Subcutaneous abdominal adipose tissue (tissue), 5 donors: ENCODE measurements around the gene GPR65.
A peak's percentile ranks its signal among the peaks of the same experiment; 100 is the strongest.

ENCODE experiments used
- H3K27ac ChIP-seq: one replicate; pipeline ENCODE4 v1.7.0; 2013; ENCODE audit warnings: low read depth, mild to moderate bottlenecking, inconsistent platforms, low read length, moderate library complexity
- H3K27me3 ChIP-seq, 5 donors: one replicate each; pipeline ENCODE4 v1.7.0; 2013; ENCODE audit warnings: low read length in 5 of 5, inconsistent platforms in 1 of 5; ENCODE audit not compliant: control insufficient read depth in 5 of 5, insufficient read depth in 4 of 5
- H3K36me3 ChIP-seq, 5 donors: one replicate each; pipeline ENCODE4 v1.7.0; 2013; ENCODE audit warnings: low read length in 5 of 5; ENCODE audit not compliant: control insufficient read depth in 5 of 5, insufficient read depth in 5 of 5
- H3K4me1 ChIP-seq, 5 donors: one replicate each; pipeline ENCODE4 v1.7.0; 2013; ENCODE audit warnings: low read length in 5 of 5, mild to moderate bottlenecking in 3 of 5, moderate library complexity in 1 of 5; ENCODE audit not compliant: control insufficient read depth in 5 of 5, insufficient read depth in 5 of 5
- H3K4me3 ChIP-seq, 5 donors: one replicate each; pipeline ENCODE4 v1.7.0; 2013; ENCODE audit warnings: low read length in 5 of 5, low read depth in 1 of 5
- H3K9ac ChIP-seq, 5 donors: one replicate each; pipeline ENCODE4 v1.7.0; 2013; ENCODE audit warnings: low read length in 5 of 5, mild to moderate bottlenecking in 4 of 5, moderate library complexity in 3 of 5
- H3K9me3 ChIP-seq, 5 donors: one replicate each; pipeline ENCODE4 v1.7.0; 2013; ENCODE audit warnings: low read length in 5 of 5; ENCODE audit not compliant: control insufficient read depth in 5 of 5
- donor health status: healthy.
- donor health status: healthy.
- donor health status: healthy.
- donor health status: healthy.
- donor health status: healthy.

GPR65 gene

DNA sequence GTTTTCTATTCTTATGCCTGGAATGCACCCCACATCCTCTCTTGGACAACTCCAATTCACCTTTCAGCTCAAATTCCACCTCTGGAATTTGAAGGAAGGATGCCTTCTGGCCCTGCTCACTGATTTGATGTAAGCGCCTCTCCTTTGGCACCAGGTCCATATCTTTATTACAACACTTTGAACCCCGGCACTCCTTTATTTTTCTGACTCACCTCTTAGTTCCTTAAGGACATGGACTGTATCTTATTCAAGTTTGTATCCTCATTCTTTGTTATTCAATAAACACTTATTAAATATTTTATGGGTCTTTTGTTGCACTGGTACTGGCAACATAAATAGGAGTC lies 15.0 kb upstream of the GPR65 start:
- Histone ChIP-seq H3K4me3 (no peak overlapping the region), H3K27me3 (no peaks in the 10 kb centered on the region), H3K9ac (no peak overlapping the region), H3K9me3 (no peaks in the 10 kb centered on the region), H3K36me3 (peaks cover 6 to 13% (median 9%) of the 10 kb centered on the region in 5 donors), H3K27ac (no peak overlapping the region), H3K4me1 (peaks cover 0 to 25% (median 20%) of the 10 kb centered on the region in 5 donors)

GRCh38 chr14:87990682-87991081 lies 14.3 kb upstream of the GPR65 start:
- H3K36me3 ChIP-seq: peaks cover 6 to 9% (median 7%) of the 10 kb centered on the region in 5 donors
- H3K27ac ChIP-seq: no peak overlapping the region
- H3K4me1 ChIP-seq: peaks cover 0 to 25% (median 20%) of the 10 kb centered on the region in 5 donors
- H3K9me3 ChIP-seq: no peaks in the 10 kb centered on the region
- no peak overlapping the region for H3K4me3 ChIP-seq
- H3K9ac ChIP-seq: no peak overlapping the region
- no peaks in the 10 kb centered on the region for H3K27me3 ChIP-seq

DNA sequence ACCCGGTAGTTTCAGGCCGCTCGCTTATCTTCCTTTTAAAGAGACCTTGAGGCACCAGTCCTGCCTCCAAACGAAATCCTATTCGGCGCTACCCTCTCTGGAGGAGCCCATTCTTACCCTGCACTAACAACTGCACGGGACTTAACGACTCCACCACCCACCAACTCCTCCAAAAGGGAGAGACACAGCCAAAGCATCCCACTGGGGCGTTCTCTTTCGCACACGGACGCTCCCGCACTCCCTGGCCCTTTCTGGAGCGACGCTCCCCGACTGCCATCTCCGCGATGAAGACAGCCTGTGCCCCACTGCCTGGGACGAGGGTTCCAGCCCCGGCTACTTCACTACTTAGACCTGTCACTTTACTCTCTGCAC lies 12.6 kb upstream of the GPR65 start:
- H3K9ac ChIP-seq: peak overlapping the region; percentile 75 to 91 (median 88)
- peaks cover 0 to 25% (median 20%) of the 10 kb centered on the region in 5 donors for H3K4me1 ChIP-seq
- no peaks in the 10 kb centered on the region for H3K9me3 ChIP-seq
- peak overlapping the region; percentile 72 to 88 (median 84) for H3K4me3 ChIP-seq
- H3K36me3 ChIP-seq: no peaks in the 10 kb centered on the region
- H3K27me3 ChIP-seq: no peaks in the 10 kb centered on the region
- H3K27ac ChIP-seq: peak overlapping the region; percentile 90

DNA sequence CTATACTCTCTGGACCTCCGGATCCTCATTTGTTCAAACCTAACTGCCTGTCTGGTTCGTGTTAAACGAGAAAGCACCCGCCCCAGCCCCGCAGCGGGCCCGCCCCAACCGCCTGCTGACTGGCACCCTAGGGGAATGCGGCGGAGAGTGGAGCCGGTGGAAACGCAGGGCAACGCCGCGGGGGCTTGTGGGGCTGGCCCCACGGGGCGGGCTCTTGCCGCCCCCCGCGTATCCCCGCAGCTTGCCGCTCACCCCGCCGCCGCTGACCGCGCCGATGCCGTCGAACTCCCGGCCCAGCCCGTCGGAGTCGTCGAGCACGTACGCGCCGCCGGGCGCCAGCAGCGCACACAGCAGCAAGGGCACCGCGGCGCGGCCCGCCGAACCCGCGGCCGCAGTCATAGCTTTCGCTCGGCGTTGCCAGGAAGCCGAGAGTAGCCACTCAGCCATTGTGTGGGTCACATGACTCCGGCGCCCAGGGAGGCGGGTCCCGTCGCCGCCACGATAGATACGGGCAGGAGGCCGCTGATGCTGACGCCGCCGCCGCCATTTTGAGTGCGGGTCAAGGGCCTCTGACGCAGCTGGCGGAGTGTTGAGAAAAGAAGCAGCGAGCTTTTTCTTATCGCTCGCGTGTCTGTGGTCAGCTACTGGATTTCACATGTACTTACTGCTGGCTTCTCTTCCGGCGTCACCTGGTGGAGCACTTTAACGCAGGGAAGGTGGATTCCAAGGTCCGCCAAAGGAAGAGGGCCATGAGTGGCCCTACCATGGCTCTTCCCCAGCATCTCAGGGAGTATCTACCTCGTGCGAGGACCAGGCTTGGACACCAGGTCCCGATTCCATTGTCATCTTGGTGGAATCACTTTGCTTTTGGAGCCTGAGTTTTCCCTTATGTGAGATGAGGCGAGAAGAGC lies 12.0 kb upstream of the GPR65 start, which contains the start of gene GALC:
TSS of gene GALC (minus strand) at position 465 of the 911 bp plus-strand sequence. CDS start at position 447, 18 bp downstream.
- Histone ChIP-seq H3K9ac (peak within 1 kb of the TSS; percentile 78 to 91 (median 89)), H3K9me3 (no peaks in the 10 kb centered on the region), H3K36me3 (no peaks in the 10 kb centered on the region), H3K4me1 (peaks cover 0 to 25% (median 20%) of the 10 kb centered on the region in 5 donors), H3K27me3 (no peaks in the 10 kb centered on the region), H3K4me3 (peak within 1 kb of the TSS; percentile 72 to 88 (median 84)), H3K27ac (peak within 1 kb of the TSS; percentile 90)

GRCh38 chr14:87994974-87995373 lies 10.0 kb upstream of the GPR65 start:
- peaks cover 0 to 25% (median 20%) of the 10 kb centered on the region in 5 donors for H3K4me1 ChIP-seq
- no peak overlapping the region for H3K27ac ChIP-seq
- no peaks in the 10 kb centered on the region for H3K27me3 ChIP-seq
- H3K9me3 ChIP-seq: no peaks in the 10 kb centered on the region
- H3K9ac ChIP-seq: no peak overlapping the region
- H3K36me3 ChIP-seq: no peaks in the 10 kb centered on the region
- no peak overlapping the region for H3K4me3 ChIP-seq

DNA sequence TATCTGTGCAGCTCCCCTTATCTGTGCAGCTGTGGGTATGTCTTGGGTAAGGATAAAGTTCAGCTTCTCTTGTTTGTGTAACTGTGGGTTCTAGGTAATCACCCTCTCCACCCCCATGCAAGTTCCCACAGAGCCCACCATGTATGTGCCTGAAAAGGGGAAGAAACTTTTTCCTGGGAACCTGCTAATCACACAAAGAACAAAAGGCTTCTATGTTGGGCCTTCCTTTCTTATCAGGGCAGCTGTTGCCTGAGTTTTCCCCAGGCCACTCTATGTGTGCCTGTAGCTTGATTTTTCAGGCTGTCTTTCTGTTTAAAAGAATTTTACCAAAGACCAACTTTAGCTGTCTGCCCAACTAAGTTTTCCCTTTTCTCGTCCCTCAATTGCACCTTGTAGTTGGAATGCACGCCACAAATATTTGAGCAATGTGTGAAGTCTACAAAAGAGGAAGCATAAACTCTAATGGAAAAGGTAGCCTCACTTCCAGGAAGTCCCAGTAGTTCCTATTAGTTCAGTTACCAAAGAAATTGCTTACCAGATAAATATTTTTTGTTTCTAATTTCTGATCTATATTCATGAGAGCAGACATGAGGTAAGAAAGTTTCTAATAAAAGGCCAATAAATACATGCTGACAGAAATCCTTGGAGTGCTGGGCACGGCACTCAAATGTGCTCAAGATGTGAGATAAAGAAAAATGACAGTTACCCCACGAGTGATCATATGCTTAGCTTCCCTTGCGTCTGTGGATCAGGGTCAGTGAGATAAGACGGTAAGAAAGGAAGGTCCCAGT lies 9.2 kb upstream of the GPR65 start:
- no peaks in the 10 kb centered on the region for H3K27me3 ChIP-seq
- H3K9me3 ChIP-seq: no peaks in the 10 kb centered on the region
- H3K36me3 ChIP-seq: no peaks in the 10 kb centered on the region
- H3K9ac ChIP-seq: peak overlapping the region in 1 of 5 donors; percentile 44
- peaks cover 0 to 21% (median 19%) of the 10 kb centered on the region in 5 donors for H3K4me1 ChIP-seq
- no peak overlapping the region for H3K4me3 ChIP-seq
- H3K27ac ChIP-seq: no peak overlapping the region

GRCh38 chr14:87996291-87996592 lies 8.7 kb upstream of the GPR65 start:
- H3K27ac ChIP-seq: no peak overlapping the region

GRCh38 chr14:87998482-87998881 lies 6.5 kb upstream of the GPR65 start:
- H3K4me3 ChIP-seq: no peak overlapping the region
- H3K9ac ChIP-seq: no peak overlapping the region
- H3K36me3 ChIP-seq: no peaks in the 10 kb centered on the region
- no peaks in the 10 kb centered on the region for H3K27me3 ChIP-seq
- no peaks in the 10 kb centered on the region for H3K9me3 ChIP-seq
- H3K27ac ChIP-seq: no peak overlapping the region
- peaks cover 0 to 5% (median 3%) of the 10 kb centered on the region in 5 donors for H3K4me1 ChIP-seq

More at GRCh38 chr14:87996291-87996592, 8.7 kb upstream of the GPR65 start:
- no peak overlapping the region for H3K4me3 ChIP-seq
- peaks cover 0 to 19% (median 17%) of the 10 kb centered on the region in 5 donors for H3K4me1 ChIP-seq
- H3K9me3 ChIP-seq: no peaks in the 10 kb centered on the region
- no peaks in the 10 kb centered on the region for H3K36me3 ChIP-seq
- H3K9ac ChIP-seq: no peak overlapping the region
- no peaks in the 10 kb centered on the region for H3K27me3 ChIP-seq

DNA sequence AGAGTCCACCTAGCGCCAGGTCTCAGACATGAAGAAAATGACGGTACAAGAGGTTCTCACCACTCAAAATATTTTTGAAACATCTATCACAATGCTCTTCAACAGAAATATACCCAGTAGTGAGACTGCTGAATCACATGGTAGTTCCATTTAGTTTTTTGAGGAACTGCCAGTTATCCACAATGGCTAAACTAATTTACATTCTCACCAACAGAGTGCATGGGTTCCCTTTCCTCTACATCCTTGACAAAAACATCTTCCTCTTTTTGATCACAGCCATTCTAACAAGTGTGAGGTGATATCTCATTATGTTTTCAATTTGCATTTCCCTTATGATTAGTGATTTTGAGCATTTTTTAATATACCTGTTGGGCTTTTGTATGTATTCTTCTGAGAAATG lies 5.7 kb upstream of the GPR65 start:
- no peaks in the 10 kb centered on the region for H3K27me3 ChIP-seq
- H3K27ac ChIP-seq: no peak overlapping the region
- H3K9ac ChIP-seq: no peak overlapping the region
- H3K4me1 ChIP-seq: peaks cover 0 to 3% (median 0%) of the 10 kb centered on the region in 5 donors
- H3K4me3 ChIP-seq: no peak overlapping the region
- H3K36me3 ChIP-seq: no peaks in the 10 kb centered on the region
- H3K9me3 ChIP-seq: no peaks in the 10 kb centered on the region
